Fibroblast of lung (primary cell): ENCODE measurements around the gene SLC38A10. TPM values are rescaled to one million over a fixed set of nuclear protein-coding genes. Genes with fewer than 3 reads are reported as not detected.

Experiments
- DNase-seq, 2 donors: peaks; one replicate each; pipeline versions ENCODE4 v3.0.0 to v3.0.0-alpha.2; 2010; ENCODE audit warnings: low read depth in 2 of 2
- H2AFZ ChIP-seq: 2 replicates; pipeline ENCODE4 v1.5.1; 2012; ENCODE audit warnings: low read length, control low read depth, inconsistent platforms
- H3K27ac ChIP-seq: 2 replicates; pipeline ENCODE4 v1.5.1; 2011; ENCODE audit warnings: low read length, control low read depth; ENCODE audit not compliant: insufficient read depth
- H3K27me3 ChIP-seq: 2 replicates; pipeline ENCODE4 v1.5.1; 2011; ENCODE audit warnings: mild to moderate bottlenecking, low read length; ENCODE audit not compliant: control insufficient read depth, insufficient read depth
- H3K36me3 ChIP-seq: 2 replicates; pipeline ENCODE4 v1.5.1; 2011; ENCODE audit warnings: low read length; ENCODE audit not compliant: control insufficient read depth, insufficient read depth
- H3K4me1 ChIP-seq: 2 replicates; pipeline ENCODE4 v1.5.1; 2011; ENCODE audit warnings: low read length; ENCODE audit not compliant: control insufficient read depth, insufficient read depth; ENCODE audit errors: extremely low read depth
- H3K4me2 ChIP-seq: 2 replicates; pipeline ENCODE4 v1.5.1; 2011; ENCODE audit warnings: low read length, control low read depth; ENCODE audit not compliant: insufficient read depth; ENCODE audit errors: extremely low read depth
- H3K4me3 ChIP-seq, 4 experiments: fragments of 200-600 bp in 1 of 4; sonication (generic) in 1 of 4; replicated peaks in 1 of 4; 2 replicates each; pipeline ENCODE4 v1.5.1; 2011 to 2016; ENCODE audit warnings: low read length in 4 of 4, low read depth in 3 of 4, mild to moderate bottlenecking in 3 of 4, control low read depth in 2 of 4, inconsistent platforms in 1 of 4, mixed read lengths in 1 of 4; ENCODE audit not compliant: insufficient read depth in 1 of 4; ENCODE audit errors: control extremely low read depth in 1 of 4
- H3K79me2 ChIP-seq: 2 replicates; pipeline ENCODE4 v1.5.1; 2012; ENCODE audit warnings: mild to moderate bottlenecking, low read length, inconsistent platforms; ENCODE audit not compliant: control insufficient read depth, insufficient read depth
- H3K9ac ChIP-seq: 2 replicates; pipeline ENCODE4 v1.5.1; 2011; ENCODE audit warnings: mild to moderate bottlenecking, low read length, control low read depth; ENCODE audit not compliant: insufficient read depth
- H3K9me3 ChIP-seq: 2 replicates; pipeline ENCODE4 v1.5.1; 2012; ENCODE audit warnings: low read depth, low read length; ENCODE audit not compliant: control insufficient read depth, insufficient read depth
- H4K20me1 ChIP-seq: 2 replicates; pipeline ENCODE4 v1.5.1; 2011; ENCODE audit warnings: low read length; ENCODE audit not compliant: control insufficient read depth, insufficient read depth; ENCODE audit errors: extremely low read depth
- CTCF ChIP-seq, 2 donors: IDR thresholded peaks in 1 of 2; conservative IDR thresholded peaks in 1 of 2; 1 replicate in 1 of 2; 2 replicates in 1 of 2; pipeline ENCODE4 v1.5.1; 2011 to 2012; ENCODE audit warnings: low read length in 2 of 2, control low read depth in 1 of 2, inconsistent platforms in 1 of 2, low read depth in 1 of 2, mild to moderate bottlenecking in 1 of 2
- EZH2 ChIP-seq: IDR thresholded peaks from 2 replicates; pipeline ENCODE4 v1.5.1; 2012; ENCODE audit warnings: low read length, control low read depth, mild to moderate bottlenecking; ENCODE audit errors: missing control alignments
- polyA plus RNA-seq, 2 donors: library from polyadenylated mRNA; depleted of rRNA in 1 of 2; stranded (reverse) in 1 of 2; unstranded in 1 of 2; fragments of >200 nt; gene quantifications; 2 replicates each; pipeline ENCODE4 v1.2.1, GENCODE V29; 2011 to 2012; ENCODE audit warnings: missing spikeins in 1 of 2
- total RNA-seq: library from RNA; depleted of rRNA; stranded (reverse); fragments of >200 nt; gene quantifications from 2 replicates; pipeline ENCODE4 v1.2.1, GENCODE V29; 2014

Gene SLC38A10
- total and polyA plus RNA-seq, 2 donors (not counting 1 experiment from before 2014, with no cell fraction given) = 23.6 to 53.2 TPM

DNA sequence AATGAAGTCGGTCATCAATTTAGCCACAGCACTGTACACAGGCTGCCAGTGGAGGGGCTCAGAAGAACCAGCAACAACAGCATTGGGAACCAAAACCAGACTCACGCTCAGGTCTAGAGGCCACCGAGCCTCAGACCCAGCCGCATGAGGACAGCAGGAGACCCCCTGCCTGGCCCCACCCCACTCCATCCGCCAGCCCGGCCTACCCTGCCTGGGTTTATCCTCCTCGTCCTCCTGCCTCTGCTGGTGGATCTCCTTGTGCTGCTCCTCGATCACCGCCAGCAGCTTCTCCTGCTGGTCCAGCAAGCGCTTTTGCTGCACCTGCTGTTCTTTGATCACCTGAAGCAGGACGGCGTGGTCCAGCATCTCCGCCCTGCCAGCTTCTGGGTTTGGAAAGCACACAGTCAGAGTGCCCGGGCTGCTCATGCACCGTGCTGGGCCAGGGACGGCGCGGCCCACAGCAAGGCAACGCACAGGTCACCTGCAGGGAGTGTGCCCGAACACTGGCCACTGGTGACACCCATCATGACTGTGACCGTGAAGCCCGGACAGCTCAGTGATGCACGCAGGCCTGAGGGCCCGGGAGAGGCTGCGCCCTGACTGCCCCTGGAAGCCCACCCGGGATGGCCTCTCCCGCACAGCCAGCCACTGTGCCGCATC is 48.3 kb downstream of the SLC38A10 start:
- no peak for DNase-seq
- peaks cover 13% of the 10 kb centered on the region for H3K36me3 ChIP-seq
- H4K20me1 ChIP-seq = no peaks in the 10 kb centered on the region
- no peak overlapping the region for H3K4me3 ChIP-seq
- peaks cover under 1% of the 10 kb centered on the region for H3K79me2 ChIP-seq
- H3K4me2 ChIP-seq = no peak overlapping the region
- H3K4me1 ChIP-seq = peaks cover 2% of the 10 kb centered on the region
- no peak overlapping the region for H3K9ac ChIP-seq
- no peaks in the 10 kb centered on the region for H3K9me3 ChIP-seq
- no peak for TF ChIP-seq EZH2
- TF ChIP-seq CTCF (conservative IDR thresholded peaks at IDR 0.05 in 1 of 2, IDR thresholded peaks at IDR 0.05 in 1 of 2; ENCODE audit: low read depth in 1 of 2, low read length in 2 of 2) = no peak
- no peak overlapping the region for H2AFZ ChIP-seq
- H3K27me3 ChIP-seq = no peaks in the 10 kb centered on the region
- no peak overlapping the region for H3K27ac ChIP-seq

DNA sequence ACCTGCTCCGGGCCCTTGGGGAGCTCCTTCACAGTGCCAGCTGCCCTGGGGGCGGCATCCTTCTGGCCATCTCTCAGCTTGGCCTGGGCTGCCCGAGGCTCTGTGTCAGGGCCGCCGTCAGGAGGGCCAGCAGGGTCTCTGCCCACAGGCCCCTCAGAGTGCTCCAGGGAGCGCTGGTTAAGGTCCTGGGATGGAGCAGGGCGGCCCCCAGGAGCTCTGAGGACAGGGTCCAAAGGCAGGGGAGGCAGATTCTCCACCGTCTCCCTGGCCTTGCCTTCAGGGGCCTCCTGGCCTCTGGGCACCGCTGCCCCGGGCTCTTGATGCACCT is 48.8 kb downstream of the SLC38A10 start:
- no peaks in the 10 kb centered on the region for H4K20me1 ChIP-seq
- no peak overlapping the region for H3K4me3 ChIP-seq
- peaks cover 4% of the 10 kb centered on the region for H3K79me2 ChIP-seq
- DNase-seq = no peak
- no peaks in the 10 kb centered on the region for H3K9me3 ChIP-seq
- H3K4me2 ChIP-seq = no peak overlapping the region
- TF ChIP-seq CTCF (conservative IDR thresholded peaks at IDR 0.05 in 1 of 2, IDR thresholded peaks at IDR 0.05 in 1 of 2; ENCODE audit: low read depth in 1 of 2, low read length in 2 of 2) = no peak
- TF ChIP-seq EZH2 = no peak
- no peak overlapping the region for H2AFZ ChIP-seq
- H3K4me1 ChIP-seq = peaks cover 2% of the 10 kb centered on the region
- peaks cover 15% of the 10 kb centered on the region for H3K36me3 ChIP-seq
- no peak overlapping the region for H3K9ac ChIP-seq
- no peak overlapping the region for H3K27ac ChIP-seq
- no peaks in the 10 kb centered on the region for H3K27me3 ChIP-seq

- peaks cover 19% of the 10 kb centered on the region for H3K36me3 ChIP-seq
- no peak overlapping the region for H3K4me3 ChIP-seq
- no peak overlapping the region for H3K9ac ChIP-seq
- no peak overlapping the region for H3K4me2 ChIP-seq
- H2AFZ ChIP-seq = no peak overlapping the region
- H3K27me3 ChIP-seq = no peaks in the 10 kb centered on the region
- H4K20me1 ChIP-seq = no peaks in the 10 kb centered on the region
- no peak overlapping the region for H3K27ac ChIP-seq
- H3K4me1 ChIP-seq = peaks cover 2% of the 10 kb centered on the region
- no peak for TF ChIP-seq CTCF (conservative IDR thresholded peaks at IDR 0.05 in 1 of 2, IDR thresholded peaks at IDR 0.05 in 1 of 2; ENCODE audit: low read depth in 1 of 2, low read length in 2 of 2)
- H3K79me2 ChIP-seq = peaks cover 9% of the 10 kb centered on the region
- H3K9me3 ChIP-seq = no peaks in the 10 kb centered on the region
- DNase-seq = no peak
Observed at GRCh38 chr17:81245665-81246342, 49.3 kb downstream of the SLC38A10 start.
